Measurements from ENCODE around the gene EDDM3A.

DNA sequence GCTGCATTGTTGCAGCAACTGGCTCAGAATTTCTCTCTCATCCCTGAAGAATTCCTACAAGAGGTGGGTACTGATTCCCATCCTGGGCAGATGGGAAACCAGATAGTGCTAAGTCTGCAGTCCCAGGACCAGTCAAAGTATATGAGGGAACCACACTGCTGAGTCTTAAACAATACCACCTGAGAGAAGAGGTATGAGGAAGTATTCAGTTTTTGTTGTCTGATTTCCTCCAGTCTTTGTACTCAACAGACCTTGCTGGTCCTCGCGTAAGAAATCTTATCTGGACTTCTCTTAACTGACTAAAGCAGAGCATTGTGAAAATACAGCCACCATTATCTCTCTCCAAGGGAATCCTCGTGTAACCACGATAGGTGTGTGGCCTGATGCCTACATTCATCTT is 3.6 kb upstream of the EDDM3A start:
- TF ChIP-seq POLR2A (IDR thresholded peaks at IDR 0.05): no peak
- TF ChIP-seq, protein P1, sequence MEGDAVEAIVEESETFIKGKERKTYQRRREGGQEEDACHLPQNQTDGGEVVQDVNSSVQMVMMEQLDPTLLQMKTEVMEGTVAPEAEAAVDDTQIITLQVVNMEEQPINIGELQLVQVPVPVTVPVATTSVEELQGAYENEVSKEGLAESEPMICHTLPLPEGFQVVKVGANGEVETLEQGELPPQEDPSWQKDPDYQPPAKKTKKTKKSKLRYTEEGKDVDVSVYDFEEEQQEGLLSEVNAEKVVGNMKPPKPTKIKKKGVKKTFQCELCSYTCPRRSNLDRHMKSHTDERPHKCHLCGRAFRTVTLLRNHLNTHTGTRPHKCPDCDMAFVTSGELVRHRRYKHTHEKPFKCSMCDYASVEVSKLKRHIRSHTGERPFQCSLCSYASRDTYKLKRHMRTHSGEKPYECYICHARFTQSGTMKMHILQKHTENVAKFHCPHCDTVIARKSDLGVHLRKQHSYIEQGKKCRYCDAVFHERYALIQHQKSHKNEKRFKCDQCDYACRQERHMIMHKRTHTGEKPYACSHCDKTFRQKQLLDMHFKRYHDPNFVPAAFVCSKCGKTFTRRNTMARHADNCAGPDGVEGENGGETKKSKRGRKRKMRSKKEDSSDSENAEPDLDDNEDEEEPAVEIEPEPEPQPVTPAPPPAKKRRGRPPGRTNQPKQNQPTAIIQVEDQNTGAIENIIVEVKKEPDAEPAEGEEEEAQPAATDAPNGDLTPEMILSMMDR (IDR thresholded peaks at IDR 0.05): no peak

All from stomach (tissue), 4 donors.